H1 (cell line): ENCODE results near the gene ANP32B. TPM values are rescaled to one million over a fixed set of nuclear protein-coding genes. Genes with fewer than 3 reads are reported as not detected.

Source experiments
- CTCF ChIA-PET: fragments of 300-600 bp; sonication (Branson Sonifier 250); formaldehyde crosslinking; loops from one replicate; lab custom pipeline; 2021; ENCODE audit not compliant: partially characterized antibody; lab: Charles Lee
- POLR2A ChIA-PET: fragments of 300-600 bp; sonication (Branson Sonifier 250); formaldehyde crosslinking; loops from one replicate; lab custom pipeline; 2021; ENCODE audit warnings: inconsistent platforms; ENCODE audit not compliant: partially characterized antibody; lab: Charles Lee
- DNase-seq, 2 experiments: peaks; one replicate each; pipeline versions ENCODE4 v3.0.0 to v3.0.0-alpha.2; 2010 to 2022; ENCODE audit warnings: low spot score in 2 of 2, low read depth in 1 of 2, mixed read lengths in 1 of 2
- FAIRE-seq: peaks from 2 replicates; lab custom pipeline; 2011; peaks lifted over from hg19 to GRCh38; lab: Jason Lieb, UNC
- H2AFZ ChIP-seq: 2 replicates; pipeline ENCODE4 v1.8.1; 2012; ENCODE audit warnings: low read length, inconsistent platforms
- H2AK5ac ChIP-seq: 2 replicates; pipeline ENCODE4 v1.6.1; 2013; ENCODE audit warnings: low read depth, low read length
- H2BK120ac ChIP-seq: replicated peaks from 2 replicates; pipeline ENCODE3; 2013; ENCODE audit warnings: low read depth, low read length, inconsistent platforms
- H2BK12ac ChIP-seq: 2 replicates; pipeline ENCODE4 v1.6.1; 2013; ENCODE audit warnings: low read depth, low read length
- H2BK15ac ChIP-seq: 2 replicates; pipeline ENCODE4 v1.6.1; 2013; ENCODE audit warnings: low read length
- H2BK20ac ChIP-seq: 2 replicates; pipeline ENCODE4 v1.6.1; 2013; ENCODE audit warnings: low read length
- H2BK5ac ChIP-seq: 2 replicates; pipeline ENCODE4 v1.6.1; 2013; ENCODE audit warnings: low read depth, low read length
- H3K14ac ChIP-seq: 2 replicates; pipeline ENCODE4 v1.6.1; 2013; ENCODE audit warnings: inconsistent platforms; ENCODE audit not compliant: insufficient read length
- H3K18ac ChIP-seq: 2 replicates; pipeline ENCODE4 v1.6.1; 2013; ENCODE audit warnings: low read length; ENCODE audit errors: extremely low read depth
- H3K23ac ChIP-seq: 2 replicates; pipeline ENCODE4 v1.6.1; 2013; ENCODE audit warnings: inconsistent platforms; ENCODE audit not compliant: insufficient read length
- H3K23me2 ChIP-seq: 2 replicates; pipeline ENCODE4 v1.6.1; 2013; ENCODE audit warnings: low read depth, low read length
- H3K27ac ChIP-seq: 2 replicates; pipeline ENCODE4 v1.6.1; 2011; ENCODE audit warnings: low read depth, low read length, inconsistent platforms
- H3K27me3 ChIP-seq, 4 experiments: replicated peaks in 1 of 4; 1 replicate in 1 of 4; 2 replicates in 3 of 4; pipeline versions ENCODE4 v1.6.1 to v1.8.1; 2011 to 2013; ENCODE audit warnings: low read length in 3 of 4, mild to moderate bottlenecking in 3 of 4, inconsistent platforms in 2 of 4, mixed read lengths in 2 of 4, moderate library complexity in 1 of 4; ENCODE audit not compliant: control insufficient read depth in 3 of 4, insufficient read depth in 3 of 4; ENCODE audit errors: extremely low read depth in 1 of 4
- H3K36me3 ChIP-seq, 4 experiments: 2 replicates each; pipeline versions ENCODE4 v1.6.1 to v1.8.1; 2011 to 2013; ENCODE audit warnings: mild to moderate bottlenecking in 4 of 4, low read length in 3 of 4, moderate library complexity in 2 of 4, control low read depth in 1 of 4, inconsistent platforms in 1 of 4; ENCODE audit not compliant: insufficient read depth in 4 of 4, control insufficient read depth in 2 of 4
- H3K4ac ChIP-seq: replicated peaks from 2 replicates; pipeline ENCODE3; 2013; ENCODE audit warnings: low read length, low read depth, mixed read lengths, inconsistent platforms; ENCODE audit not compliant: insufficient read length
- H3K4me1 ChIP-seq, 4 experiments: replicated peaks in 1 of 4; 1 replicate in 1 of 4; 2 replicates in 3 of 4; pipeline versions ENCODE4 v1.6.1 to v1.8.1; 2011 to 2013; ENCODE audit warnings: low read length in 3 of 4, inconsistent platforms in 2 of 4, mixed read lengths in 1 of 4; ENCODE audit not compliant: insufficient read depth in 4 of 4, control insufficient read depth in 3 of 4
- H3K4me2 ChIP-seq, 2 experiments: 2 replicates each; pipeline versions ENCODE4 v1.6.1 to v1.8.1; 2011 to 2013; ENCODE audit warnings: low read depth in 2 of 2, low read length in 2 of 2, control low read depth in 1 of 2, inconsistent platforms in 1 of 2, mild to moderate bottlenecking in 1 of 2; ENCODE audit not compliant: insufficient read depth in 1 of 2
- H3K4me3 ChIP-seq, 4 experiments: fragments of 200-600, 300-600 bp in 1 of 4; sonication (generic), shearing (Covaris generic), sonication (Bioruptor Twin) in 1 of 4; 2 replicates each; pipeline versions ENCODE4 v1.5.1 to v1.8.1; 2011 to 2016; ENCODE audit warnings: low read length in 4 of 4, low read depth in 3 of 4, control low read depth in 2 of 4, inconsistent platforms in 2 of 4, mild to moderate bottlenecking in 2 of 4, mixed read lengths in 1 of 4, moderate library complexity in 1 of 4; ENCODE audit not compliant: insufficient read depth in 2 of 4; ENCODE audit errors: extremely low read depth in 1 of 4
- H3K56ac ChIP-seq: replicated peaks from 2 replicates; pipeline ENCODE3; 2013; ENCODE audit warnings: low read depth, mild to moderate bottlenecking, mixed read lengths, low read length, inconsistent platforms; ENCODE audit not compliant: insufficient read length
- H3K79me1 ChIP-seq: 2 replicates; pipeline ENCODE4 v1.6.1; 2013; ENCODE audit warnings: low read depth, low read length, control low read depth
- H3K79me2 ChIP-seq, 2 experiments: 2 replicates each; pipeline versions ENCODE4 v1.6.1 to v1.8.1; 2012 to 2013; ENCODE audit warnings: low read length in 2 of 2, mild to moderate bottlenecking in 2 of 2, inconsistent platforms in 1 of 2; ENCODE audit not compliant: insufficient read depth in 2 of 2, control insufficient read depth in 1 of 2
- H3K9ac ChIP-seq, 4 experiments: replicated peaks in 1 of 4; 1 replicate in 1 of 4; 2 replicates in 3 of 4; pipeline versions ENCODE4 v1.6.1 to v1.8.1; 2011 to 2013; ENCODE audit warnings: low read depth in 3 of 4, low read length in 3 of 4, control low read depth in 2 of 4, mild to moderate bottlenecking in 2 of 4, moderate library complexity in 2 of 4, inconsistent platforms in 1 of 4; ENCODE audit errors: extremely low read depth in 1 of 4
- H3K9me3 ChIP-seq, 2 experiments: 2 replicates each; pipeline versions ENCODE4 v1.6.1 to v1.8.1; 2012 to 2013; ENCODE audit warnings: mild to moderate bottlenecking in 2 of 2, moderate library complexity in 2 of 2, control low read depth in 1 of 2, inconsistent platforms in 1 of 2, low read depth in 1 of 2, low read length in 1 of 2, mixed read lengths in 1 of 2; ENCODE audit not compliant: insufficient read depth in 2 of 2
- H4K20me1 ChIP-seq, 2 experiments: replicated peaks in 1 of 2; 2 replicates each; pipeline versions ENCODE3 to v1.8.1; 2011 to 2013; ENCODE audit warnings: inconsistent platforms in 2 of 2, low read length in 2 of 2, mild to moderate bottlenecking in 1 of 2; ENCODE audit not compliant: insufficient read depth in 2 of 2, control insufficient read depth in 1 of 2
- H4K5ac ChIP-seq: 2 replicates; pipeline ENCODE4 v1.6.1; 2013; ENCODE audit warnings: low read length, low read depth, mixed read lengths, inconsistent platforms; ENCODE audit not compliant: insufficient read length
- H4K8ac ChIP-seq: 2 replicates; pipeline ENCODE4 v1.8.0; 2013; ENCODE audit warnings: mild to moderate bottlenecking, moderate library complexity, low read length, inconsistent platforms; ENCODE audit not compliant: insufficient read depth; ENCODE audit errors: extremely low read depth
- H4K91ac ChIP-seq: replicated peaks from 2 replicates; pipeline ENCODE3; 2013; ENCODE audit warnings: low read length, mixed read lengths, inconsistent platforms; ENCODE audit not compliant: insufficient read length
- EZH2 ChIP-seq: fragments of 200-600 bp; sonication (generic); IDR thresholded peaks from 2 replicates; pipeline ENCODE4 v1.7.1; 2012; ENCODE audit warnings: low read depth, mild to moderate bottlenecking, moderate library complexity, low read length, inconsistent platforms; ENCODE audit not compliant: severe bottlenecking
- GTF2F1 ChIP-seq: IDR thresholded peaks from 2 replicates; pipeline ENCODE4 v1.6.1; 2012; ENCODE audit warnings: low read depth, low read length, improper control_type of control experiment, borderline replicate concordance
- KDM5A ChIP-seq: fragments of 200-600 bp; IDR thresholded peaks from 2 replicates; pipeline ENCODE4 v1.7.1; 2012; ENCODE audit warnings: mild to moderate bottlenecking, low read length, inconsistent platforms, mixed read lengths
- MAFK ChIP-seq: IDR thresholded peaks from 2 replicates; pipeline ENCODE4 v1.6.1; 2012; ENCODE audit warnings: low read depth, mild to moderate bottlenecking, improper control_type of control experiment, low read length
- RBBP5 ChIP-seq: IDR thresholded peaks from 2 replicates; pipeline ENCODE4 v1.7.1; 2012; ENCODE audit warnings: low read depth, mild to moderate bottlenecking, inconsistent platforms, low read length, moderate library complexity, borderline replicate concordance
- SP4 ChIP-seq: IDR thresholded peaks from 2 replicates; pipeline ENCODE4 v1.6.1; 2012; ENCODE audit warnings: low read length, inconsistent platforms
- SRF ChIP-seq: IDR thresholded peaks from 2 replicates; pipeline ENCODE4 v1.6.1; 2011; ENCODE audit warnings: mild to moderate bottlenecking, low read depth, low read length, moderate library complexity
- TAF1 ChIP-seq: IDR thresholded peaks from 2 replicates; pipeline ENCODE4 v1.6.1; 2011; ENCODE audit warnings: mild to moderate bottlenecking, low read depth, low read length
- WGBS, 2 experiments: shearing (Covaris generic) in 1 of 2; methylation state at CpG; one replicate each; pipeline versions ENCODE4 v1.1.6 to v1.1.7; 2013 to 2015; ENCODE audit warnings: low lambda C conversion rate in 2 of 2, mixed read lengths in 2 of 2, inconsistent platforms in 1 of 2, low coverage in 1 of 2, missing lambda C conversion rate in 1 of 2; ENCODE audit not compliant: insufficient replicate concordance in 2 of 2, insufficient coverage in 1 of 2, insufficient read length in 1 of 2; ENCODE audit errors: extremely low coverage in 1 of 2, missing lambda C conversion rate in 1 of 2; 5-methylcytosine and 5-hydroxymethylcytosine counted together
- polyA plus RNA-seq, 7 experiments: library from polyadenylated mRNA; depleted of rRNA in 3 of 7; stranded (reverse) in 5 of 7; unstranded in 2 of 7; fragments of >200 nt in 5 of 7; fragments of 200-250 nt in 2 of 7; gene quantifications; 1 replicate in 5 of 7; 2 replicates in 1 of 7; 4 replicates in 1 of 7; pipeline versions ENCODE4 v1.2.1 to v1.2.3, GENCODE V29; 2011 to 2013; ENCODE audit warnings: missing spikeins in 2 of 7, mixed read lengths in 2 of 7
- total RNA-seq: library from RNA; stranded (reverse); fragmentation: NEBNext Ultra II Directional; extraction: Animal tissue kit (Norgen Biotek cat#: 25700); gene quantifications from 2 replicates; pipeline ENCODE4 v1.2.1, GENCODE V29; 2021

The ANP32B gene
- total and polyA plus RNA-seq, 2 of the 8 experiments (the other 6 are each of a cell fraction or from before 2014, with no cell fraction given): 7.6 to 88.1 TPM

DNA sequence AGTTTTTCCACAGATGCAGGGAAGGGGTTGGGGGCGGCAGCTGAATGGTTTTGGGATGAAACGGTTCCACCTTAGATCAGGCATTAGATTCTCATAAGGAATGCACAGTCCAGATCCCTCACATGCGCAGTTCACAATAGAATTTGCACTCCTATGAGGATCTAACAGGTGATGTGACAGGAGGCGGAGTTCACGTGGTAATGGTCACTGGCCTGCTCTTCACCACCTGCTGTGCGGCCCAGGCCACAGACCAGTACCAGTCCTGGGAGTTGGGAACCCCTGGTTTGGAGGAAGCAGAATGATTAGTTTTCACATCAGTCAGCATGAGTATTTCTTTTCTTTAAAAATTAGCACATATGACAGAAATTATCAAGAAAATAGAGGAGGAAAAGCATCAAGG lies 26.3 kb downstream of the ANP32B start:
- Histone ChIP-seq H2AK5ac (no peak overlapping the region), H3K79me2 (no peaks in the 10 kb centered on the region), H3K18ac (no peak overlapping the region), H3K14ac (no peak overlapping the region), H3K9me3 (no peaks in the 10 kb centered on the region), H3K23me2 (no peaks in the 10 kb centered on the region), H3K27me3 (no peaks in the 10 kb centered on the region), H3K27ac (no peak overlapping the region), H4K91ac (no peak overlapping the region), H3K36me3 (peaks cover 6 to 68% (median 39%) of the 10 kb centered on the region in 4 experiments), H2BK5ac (no peak overlapping the region), H4K8ac (no peak overlapping the region), H2BK12ac (no peak overlapping the region), H3K4me1 (no peaks in the 10 kb centered on the region), H3K4me3 (no peak overlapping the region), H2BK15ac (no peak overlapping the region), H3K79me1 (no peaks in the 10 kb centered on the region), H2BK20ac (no peak overlapping the region), H2BK120ac (no peak overlapping the region), H4K5ac (no peak overlapping the region), H2AFZ (no peak overlapping the region), H3K23ac (no peak overlapping the region), H3K4ac (no peak overlapping the region), H3K4me2 (no peak overlapping the region), H3K9ac (no peak overlapping the region), H4K20me1 (peaks cover 2 to 7% of the 10 kb centered on the region in 2 experiments), H3K56ac (no peak overlapping the region)
- DNase-seq (no peak), FAIRE-seq (no peak)
- ChIA-PET CTCF (interaction anchor here (1.2 kb wide), 1 partner anchor 25 kb away, joined by 5 read pairs; no protein-coding TSS in a partner anchor), POLR2A (no interaction called here)
- 89% methylated on average over 6 of the region's 6 CpGs; no CpG with 5 or more reads in 1 of the 2 experiments for WGBS, 2 experiments
- TF ChIP-seq GTF2F1: no peak
- TF ChIP-seq TAF1: no peak
- no peak for TF ChIP-seq EZH2
- no peak for TF ChIP-seq KDM5A
- no peak for TF ChIP-seq SP4
- TF ChIP-seq MAFK: no peak
- no peak for TF ChIP-seq RBBP5
- no peak for TF ChIP-seq SRF
